GM08714 (cell line): ENCODE data around the gene GREM2.

Experiments used
- H3K4me3 ChIP-seq: fragments of 200-500 bp; sonication (Bioruptor generic); 2 replicates; pipeline ENCODE4 v1.5.1; 2014; ENCODE audit warnings: mild to moderate bottlenecking, low read length, inconsistent platforms
- ZNF274 ChIP-seq: IDR thresholded peaks from 2 replicates; pipeline ENCODE4 v1.6.1; 2012; ENCODE audit warnings: mild to moderate bottlenecking, low read depth, low read length

GREM2 gene

DNA sequence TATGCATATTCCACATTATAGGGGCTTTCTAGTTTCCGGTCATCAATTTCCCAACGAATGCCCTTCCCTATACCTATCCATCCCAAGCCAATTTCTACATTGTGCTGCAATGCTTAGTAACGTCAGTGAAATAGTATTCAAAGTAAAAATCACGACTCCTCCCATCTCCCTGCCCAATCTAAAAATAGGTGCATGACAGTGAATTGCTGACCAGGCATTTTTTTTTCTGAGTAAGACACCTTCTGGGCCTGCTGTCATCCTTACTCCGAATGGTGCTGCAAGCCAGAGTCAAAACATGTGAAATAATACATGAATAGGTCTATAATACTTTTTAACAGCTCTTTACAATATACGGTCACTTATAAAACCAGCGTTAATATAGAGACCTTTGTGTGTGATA lies 120.2 kb downstream of the GREM2 start:
- no peak for TF ChIP-seq ZNF274
- no peak overlapping the region for H3K4me3 ChIP-seq

DNA sequence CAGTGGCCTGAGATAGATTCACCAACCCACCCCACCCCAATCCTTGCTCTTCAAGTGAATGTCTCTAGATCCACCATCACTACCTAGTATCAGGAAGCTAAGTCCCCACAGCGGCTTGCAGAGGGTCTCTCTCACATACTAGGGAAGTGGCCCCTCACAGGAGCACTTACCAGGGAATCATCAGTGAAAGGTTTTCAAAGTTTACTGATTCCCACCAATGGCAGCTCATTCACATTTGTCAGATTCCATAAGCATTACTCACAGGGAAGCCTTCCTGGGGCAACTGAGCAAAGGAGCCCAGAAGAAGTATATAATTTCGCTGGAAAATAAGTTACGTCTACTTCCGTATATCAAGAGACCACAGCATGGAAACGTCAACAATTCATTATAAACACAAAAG lies 120.8 kb downstream of the GREM2 start:
- no peak for TF ChIP-seq ZNF274

DNA sequence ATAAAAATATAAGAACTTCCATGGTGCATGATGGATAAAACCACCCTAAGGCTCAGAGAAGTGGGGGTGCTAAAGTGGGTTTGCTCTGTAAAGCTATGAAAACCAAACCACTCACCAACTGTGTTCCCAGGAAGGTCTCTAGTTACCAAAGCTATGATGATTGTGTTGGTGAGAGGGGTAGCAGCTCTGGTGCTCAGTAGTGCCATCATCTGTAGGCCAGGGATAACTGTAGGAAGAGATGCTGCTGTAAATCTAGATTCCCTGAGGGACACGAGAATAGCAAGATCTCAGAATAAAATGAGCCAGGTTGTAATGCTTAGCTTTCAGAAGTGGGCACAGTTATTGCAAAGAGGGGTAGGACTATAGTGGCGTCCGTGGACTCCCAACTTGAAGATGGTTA lies 124.5 kb downstream of the GREM2 start:
- TF ChIP-seq ZNF274 = no peak
- no peak overlapping the region for H3K4me3 ChIP-seq

More for the DNA sequence above, 120.8 kb downstream of the GREM2 start:
- H3K4me3 ChIP-seq = no peak overlapping the region

DNA sequence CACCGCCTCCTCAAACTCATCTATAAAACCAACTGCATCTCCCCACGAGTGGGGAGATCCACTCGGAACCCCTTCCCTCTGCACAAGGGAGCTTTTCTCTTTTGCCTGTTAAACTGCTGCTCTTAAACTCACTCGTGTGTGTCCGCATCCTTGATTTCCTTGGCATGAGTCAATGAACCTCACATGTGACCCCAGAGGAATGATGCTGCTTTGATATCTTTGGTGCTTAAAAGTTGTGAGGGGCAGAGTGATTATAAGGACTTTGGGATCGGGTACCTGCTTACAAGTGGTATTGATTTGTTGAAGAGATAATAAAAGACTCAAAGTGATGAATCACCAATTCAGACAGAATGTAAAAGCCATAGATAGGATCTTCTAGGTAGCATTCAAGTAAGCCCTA lies 125.3 kb downstream of the GREM2 start:
- TF ChIP-seq ZNF274 = no peak
- H3K4me3 ChIP-seq = no peak overlapping the region

DNA sequence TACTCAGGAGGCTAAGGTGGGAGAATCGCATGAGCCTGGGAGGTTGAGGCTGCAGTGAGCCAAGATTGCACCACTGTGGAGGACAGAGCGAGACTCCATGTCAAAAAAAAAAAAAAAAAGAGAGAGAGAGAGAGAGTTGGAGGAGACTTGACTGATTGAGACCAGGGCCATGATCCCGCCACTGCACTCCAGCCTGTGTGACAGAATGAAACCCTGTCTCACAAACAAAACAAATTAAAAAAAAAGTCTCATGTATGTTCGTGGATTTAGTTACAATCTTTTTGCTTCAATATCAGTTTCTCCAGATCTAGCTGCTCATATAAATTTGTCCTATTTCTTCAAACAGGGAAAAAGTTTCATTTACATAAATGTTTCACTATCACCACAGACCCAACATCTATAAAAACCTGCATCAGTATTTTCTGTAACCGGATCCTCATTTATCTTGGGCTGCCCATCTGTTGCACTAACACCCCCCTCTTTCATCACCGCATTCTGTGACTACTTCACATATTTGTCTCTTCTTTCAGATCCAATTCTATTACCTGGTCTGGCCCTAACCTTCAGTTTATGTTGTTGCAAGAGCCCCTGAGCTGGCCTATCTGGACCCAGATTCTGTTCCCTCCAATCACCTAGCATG lies 127.0 kb downstream of the GREM2 start:
- H3K4me3 ChIP-seq = no peak overlapping the region
- TF ChIP-seq ZNF274 = no peak

DNA sequence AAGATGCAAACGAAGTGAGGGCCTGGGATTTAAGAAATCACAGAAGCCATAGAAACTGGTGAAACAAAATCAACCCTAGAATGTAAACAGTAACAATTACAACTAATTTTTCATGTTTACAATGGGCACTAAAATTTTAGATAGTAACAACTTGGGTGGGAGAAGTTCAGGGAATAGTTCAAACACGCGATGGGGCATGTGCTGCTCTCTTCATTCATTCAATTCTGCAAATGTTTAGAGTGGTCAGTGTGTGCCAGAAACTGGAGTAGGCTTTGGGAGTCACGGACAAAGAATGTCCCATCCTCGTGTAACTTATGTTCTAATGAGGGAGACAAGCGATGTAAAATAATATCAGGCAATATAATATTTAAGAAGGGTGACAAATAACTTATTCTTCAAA lies 133.4 kb downstream of the GREM2 start:
- H3K4me3 ChIP-seq = no peak overlapping the region
- TF ChIP-seq ZNF274 = no peak

DNA sequence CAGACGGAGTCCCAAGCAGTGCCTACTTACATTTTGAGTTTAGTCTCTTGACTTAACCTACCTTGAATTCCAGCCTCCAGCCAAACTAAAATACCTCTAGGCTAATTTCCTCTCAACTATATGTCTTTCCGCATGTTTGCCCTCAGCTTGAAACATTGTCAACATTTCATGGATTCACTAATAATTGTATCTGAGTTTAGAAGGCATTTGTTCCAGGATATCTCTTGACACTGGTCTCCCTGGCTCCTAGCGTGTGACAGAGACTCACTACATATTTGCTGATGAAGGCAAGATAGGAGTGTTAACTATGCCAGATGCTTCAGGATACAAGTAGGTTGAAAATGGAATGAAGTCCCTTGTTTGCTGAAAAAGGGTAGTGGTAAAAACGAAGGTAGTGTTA lies 136.1 kb downstream of the GREM2 start:
- no peak for TF ChIP-seq ZNF274
- H3K4me3 ChIP-seq = no peak overlapping the region

DNA sequence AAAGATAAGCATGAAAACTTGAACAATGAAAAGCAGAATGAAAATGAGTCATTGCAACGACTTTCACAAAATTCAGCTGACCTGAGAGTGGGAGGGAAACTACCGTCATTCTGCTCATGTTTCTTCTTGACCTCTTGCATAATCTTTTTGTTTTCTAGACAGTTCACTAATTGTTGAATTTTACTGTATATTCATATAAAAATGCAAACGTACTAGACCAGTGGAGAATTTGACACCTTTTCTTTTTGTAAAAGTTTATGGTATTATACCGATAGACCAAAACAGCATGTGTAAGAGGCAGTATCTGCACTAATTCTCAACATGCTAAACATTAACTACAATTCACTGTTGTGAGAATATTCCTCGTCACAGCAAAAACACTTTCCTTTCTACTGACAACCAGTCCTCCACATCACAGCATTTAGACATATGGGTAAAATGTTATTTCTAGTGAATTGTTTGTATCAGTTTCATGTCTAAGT lies 137.8 kb downstream of the GREM2 start:
- no peak overlapping the region for H3K4me3 ChIP-seq
- TF ChIP-seq ZNF274 = no peak

DNA sequence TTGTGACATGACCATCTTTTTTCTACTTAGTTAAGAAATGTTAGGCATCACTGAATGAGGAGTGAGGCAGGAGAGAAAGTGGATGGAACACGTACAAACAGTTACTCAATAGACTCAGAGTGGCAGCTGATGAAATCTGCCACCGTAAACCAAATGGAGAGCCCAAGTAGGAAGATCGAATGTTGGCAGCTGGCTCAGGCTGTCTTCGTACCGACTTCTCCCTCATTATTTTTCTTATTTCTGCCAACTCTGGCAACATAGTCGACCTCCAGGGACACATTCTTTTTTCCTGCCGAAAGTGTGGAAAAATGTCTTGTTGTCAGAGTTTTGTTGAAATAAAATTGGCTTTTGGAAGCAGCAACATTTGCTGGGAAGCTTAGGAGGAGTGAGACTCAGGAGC lies 143.3 kb downstream of the GREM2 start:
- no peak overlapping the region for H3K4me3 ChIP-seq
- TF ChIP-seq ZNF274 = no peak

DNA sequence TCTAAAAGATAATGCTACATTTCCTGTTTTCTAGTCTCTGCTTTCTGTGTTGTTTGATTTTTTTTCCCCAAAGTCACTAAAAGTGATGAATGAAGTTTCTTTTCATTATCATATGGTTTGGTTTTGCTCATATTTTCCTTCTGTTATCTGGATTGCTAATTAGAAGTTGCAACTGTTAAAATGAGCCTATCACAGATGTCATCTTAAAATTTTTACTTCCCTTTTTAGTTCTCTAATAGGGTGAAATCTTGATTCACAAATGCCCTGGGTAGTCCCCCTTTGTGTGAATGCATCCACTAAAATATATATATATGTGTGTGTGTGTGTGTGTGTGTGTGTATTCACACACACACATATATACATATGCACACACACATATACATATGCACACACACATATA lies 144.1 kb downstream of the GREM2 start:
- no peak for TF ChIP-seq ZNF274
- no peak overlapping the region for H3K4me3 ChIP-seq

DNA sequence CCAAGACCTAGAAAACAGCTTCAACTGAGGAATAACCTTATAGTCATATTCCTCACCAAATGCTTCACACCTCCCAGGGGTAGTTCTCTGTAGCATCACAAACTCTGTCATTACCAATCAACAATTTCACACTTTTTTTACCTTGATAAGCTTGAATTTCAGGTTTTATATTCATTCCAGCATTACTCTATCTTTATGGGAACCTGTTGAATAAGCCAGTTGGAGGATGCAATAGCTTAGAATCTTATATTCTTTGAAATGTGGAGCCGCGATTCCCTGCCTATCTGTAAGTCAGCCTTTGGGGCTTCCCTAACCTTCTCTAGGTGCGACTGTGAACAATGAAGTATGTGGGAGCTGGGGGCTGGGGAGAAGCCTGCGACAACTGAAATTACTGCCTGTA lies 145.4 kb downstream of the GREM2 start:
- no peak for TF ChIP-seq ZNF274
- H3K4me3 ChIP-seq = no peak overlapping the region

DNA sequence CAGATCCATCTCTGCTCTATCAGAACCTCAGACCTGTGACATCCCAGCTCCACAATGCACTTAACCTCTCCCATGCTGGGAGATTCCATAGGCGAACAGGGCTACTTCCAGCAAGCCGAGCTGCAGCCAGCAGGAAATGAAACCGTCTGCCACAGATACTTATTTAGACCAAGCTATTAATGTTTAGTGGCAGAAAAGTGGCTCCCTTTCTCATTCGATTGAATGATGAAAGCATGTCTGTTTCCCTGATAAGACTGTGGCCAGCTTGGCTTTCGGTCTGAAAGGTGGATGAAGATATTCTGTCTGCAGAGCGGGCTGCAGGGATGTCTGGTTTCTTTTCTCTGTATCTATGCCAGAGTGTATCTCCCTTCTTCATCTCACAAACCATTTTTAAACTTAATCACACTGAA lies 146.4 kb downstream of the GREM2 start:
- H3K4me3 ChIP-seq = no peak overlapping the region
- no peak for TF ChIP-seq ZNF274

DNA sequence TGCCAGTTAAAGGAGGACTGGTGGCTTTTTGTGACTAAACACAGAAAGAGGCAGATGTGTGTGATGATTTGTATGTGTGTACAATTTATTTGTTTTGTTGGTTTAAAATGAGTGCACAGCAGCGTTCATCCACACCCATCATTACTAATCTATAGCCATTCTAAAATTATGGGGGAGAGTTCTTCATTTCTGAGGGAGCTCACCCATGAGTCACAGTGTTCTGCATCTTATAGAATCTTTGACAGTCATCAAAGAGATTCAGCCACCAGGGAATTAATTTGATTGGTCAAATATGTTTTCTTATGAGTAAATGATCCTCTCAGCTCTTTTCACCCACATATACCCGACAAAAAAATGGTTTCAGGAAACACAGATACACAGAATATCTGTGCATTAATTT lies 147.9 kb downstream of the GREM2 start:
- no peak overlapping the region for H3K4me3 ChIP-seq
- no peak for TF ChIP-seq ZNF274

DNA sequence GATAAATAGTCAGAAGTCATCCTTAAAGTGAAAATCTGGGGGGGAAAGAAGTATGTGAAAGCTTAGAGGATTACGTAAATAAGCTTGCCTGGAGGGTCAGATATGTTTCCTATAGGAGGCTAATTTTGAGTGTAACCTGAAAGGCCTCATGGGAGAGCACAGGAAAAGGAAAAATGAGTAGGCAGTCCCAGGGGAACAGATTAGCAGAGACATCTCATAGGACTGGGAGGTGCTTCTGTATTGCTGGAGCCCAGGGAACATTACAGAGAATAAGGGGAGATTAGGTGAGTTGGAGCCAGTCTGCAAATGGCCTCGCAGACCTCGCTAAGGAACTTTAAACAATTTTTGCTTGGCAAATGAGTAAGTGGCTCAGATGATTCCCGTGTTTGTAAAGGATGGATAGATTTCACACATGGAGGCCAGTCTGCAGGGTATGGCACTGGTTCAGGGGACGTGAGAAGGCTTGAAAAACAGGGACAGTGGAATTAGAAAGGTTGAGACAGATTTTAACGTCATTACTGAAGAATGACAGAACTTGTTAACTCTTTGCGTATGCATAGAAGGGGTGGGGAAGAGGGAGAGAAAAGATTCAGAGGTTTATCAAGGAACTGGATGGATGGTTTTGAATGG lies 149.1 kb downstream of the GREM2 start:
- H3K4me3 ChIP-seq = no peak overlapping the region
- TF ChIP-seq ZNF274 = no peak

DNA sequence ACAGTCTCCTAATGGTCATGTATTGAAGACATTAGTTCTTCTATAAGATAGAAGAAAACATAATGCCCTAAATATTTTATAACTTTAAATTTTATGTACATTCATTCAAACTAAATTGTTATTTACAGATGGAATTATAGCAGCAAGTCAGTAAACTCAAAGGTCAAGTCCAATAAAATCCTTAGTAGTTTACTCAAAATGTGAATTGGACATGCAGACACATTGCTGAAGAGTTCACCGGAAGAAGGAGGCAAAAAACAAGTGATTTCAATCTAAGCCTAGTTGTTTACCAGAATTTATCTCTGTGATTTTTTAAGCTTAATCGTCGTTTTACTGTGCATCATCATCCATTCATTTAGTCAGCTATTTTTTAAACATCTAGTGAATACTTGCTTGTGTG lies 149.7 kb downstream of the GREM2 start:
- no peak overlapping the region for H3K4me3 ChIP-seq
- TF ChIP-seq ZNF274 = no peak

DNA sequence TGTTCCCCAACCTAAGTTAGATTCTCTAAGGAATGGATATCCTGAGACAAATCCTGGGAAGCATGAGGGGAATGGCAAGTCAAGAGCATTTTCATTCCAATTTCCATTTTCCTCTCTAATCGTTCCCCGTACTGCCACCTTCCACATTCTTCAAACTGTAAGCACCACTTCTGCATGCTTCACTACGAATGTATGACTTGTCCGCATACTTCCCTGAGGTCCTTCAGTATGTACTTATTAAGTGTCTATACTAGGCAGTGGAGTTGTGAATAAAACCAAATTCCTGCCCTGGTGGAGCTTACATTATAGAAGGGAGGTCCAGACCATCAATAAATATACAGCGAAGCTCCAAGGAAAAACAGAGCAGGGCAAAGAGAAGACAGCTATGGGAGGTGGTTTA lies 154.8 kb downstream of the GREM2 start:
- no peak overlapping the region for H3K4me3 ChIP-seq
- no peak for TF ChIP-seq ZNF274

DNA sequence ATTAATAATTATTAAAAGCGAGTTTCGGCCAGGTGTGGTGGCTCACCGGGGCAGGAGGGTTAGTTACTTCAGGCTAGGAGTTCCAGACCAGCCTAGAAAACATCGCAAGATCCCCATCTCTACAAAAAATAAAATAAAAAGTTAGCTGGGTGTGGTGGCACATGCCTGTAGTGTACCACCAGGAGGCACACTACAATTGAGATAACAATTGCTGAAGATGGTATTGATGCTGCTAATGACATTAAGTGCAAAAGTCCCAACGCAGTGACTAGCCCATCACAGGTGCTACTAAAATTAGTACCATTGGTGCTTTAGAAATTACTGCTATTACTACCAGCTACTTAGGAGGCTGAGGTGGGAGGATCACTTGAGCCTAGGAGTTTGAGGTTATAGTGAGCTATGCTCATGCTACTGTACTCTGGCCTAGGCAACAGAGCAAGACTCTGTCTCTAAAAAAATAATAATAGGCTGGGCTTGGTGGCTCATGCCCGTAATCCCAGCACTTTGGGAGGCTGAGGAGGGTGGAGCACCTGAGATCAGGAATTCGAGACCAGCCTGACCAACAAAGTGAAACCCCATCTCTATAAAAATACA lies 156.6 kb downstream of the GREM2 start:
- TF ChIP-seq ZNF274 = no peak
- H3K4me3 ChIP-seq = no peak overlapping the region
